CD4-positive, alpha-beta T cell (primary cell): ENCODE data around the gene THSD7A. TPM values are rescaled to one million over a fixed set of nuclear protein-coding genes. Genes with fewer than 3 reads are reported as not detected.

ENCODE experiments used
- ATAC-seq: fragments of 200-7000 bp; cut with Tn5 transposase; one replicate; pipeline ENCODE4 v1.10.0; 2022; ENCODE audit warnings: mild to moderate bottlenecking; ENCODE audit not compliant: poor library complexity
- CTCF ChIA-PET: fragments of 350-600 bp; sonication (Branson Sonifier 250); formaldehyde crosslinking; loops from one replicate; lab custom pipeline; 2021; ENCODE audit warnings: antibody characterized with exemption, inconsistent platforms; lab: Charles Lee
- POLR2A ChIA-PET: fragments of 350-600 bp; sonication (Branson Sonifier 250); formaldehyde crosslinking; loops from one replicate; lab custom pipeline; 2021; ENCODE audit warnings: antibody characterized with exemption, inconsistent platforms; lab: Charles Lee
- DNase-seq, 14 experiments: peaks; one replicate each; pipeline ENCODE4 v3.0.0-alpha.2; 2013 to 2020; ENCODE audit warnings: mixed read lengths in 2 of 14
- H3K27ac ChIP-seq, 2 donors: one replicate each; pipeline versions ENCODE4 v1.5.1 to v1.7.0; 2013; ENCODE audit warnings: low read length in 2 of 2, low read depth in 1 of 2, mild to moderate bottlenecking in 1 of 2
- H3K27me3 ChIP-seq, 2 experiments: 1 replicate in 1 of 2; 2 replicates in 1 of 2; pipeline versions ENCODE4 v1.6.1 to v1.7.0; 2013; ENCODE audit warnings: low read length in 2 of 2, control low read depth in 1 of 2, mild to moderate bottlenecking in 1 of 2, moderate library complexity in 1 of 2; ENCODE audit not compliant: insufficient read depth in 2 of 2, control insufficient read depth in 1 of 2
- H3K36me3 ChIP-seq: one replicate; pipeline ENCODE4 v1.6.1; 2013; ENCODE audit warnings: low read length, control low read depth; ENCODE audit not compliant: insufficient read depth
- H3K4me1 ChIP-seq: one replicate; pipeline ENCODE4 v1.6.1; 2013; ENCODE audit warnings: low read length, control low read depth; ENCODE audit not compliant: insufficient read depth
- H3K4me3 ChIP-seq: one replicate; pipeline ENCODE4 v1.5.1; 2013; ENCODE audit warnings: mild to moderate bottlenecking, low read length, moderate library complexity
- H3K9me3 ChIP-seq, 2 experiments: 1 replicate in 1 of 2; 2 replicates in 1 of 2; pipeline versions ENCODE4 v1.6.1 to v1.7.0; 2013; ENCODE audit warnings: low read length in 2 of 2, mild to moderate bottlenecking in 2 of 2, control low read depth in 1 of 2, moderate library complexity in 1 of 2; ENCODE audit not compliant: control insufficient read depth in 1 of 2, insufficient read depth in 1 of 2
- H3K27ac Mint-ChIP-seq: one replicate; pipeline ENCODE4 v1.8.0; 2020; ENCODE audit warnings: mixed read lengths
- H3K27me3 Mint-ChIP-seq: one replicate; pipeline ENCODE4 v1.8.0; 2021; ENCODE audit warnings: mixed read lengths
- H3K36me3 Mint-ChIP-seq: one replicate; pipeline ENCODE4 v1.8.0; 2021; ENCODE audit warnings: low read depth, mixed read lengths
- H3K4me1 Mint-ChIP-seq: one replicate; pipeline ENCODE4 v1.8.0; 2021; ENCODE audit warnings: low read depth, mixed read lengths
- H3K4me3 Mint-ChIP-seq: one replicate; pipeline ENCODE4 v1.8.0; 2020; ENCODE audit warnings: mild to moderate bottlenecking, mixed read lengths
- H3K9me3 Mint-ChIP-seq: one replicate; pipeline ENCODE4 v1.8.0; 2020; ENCODE audit warnings: mixed read lengths
- CTCF ChIP-seq: fragments of 200-600 bp; IDR thresholded peaks from one replicate; pipeline ENCODE4 v1.8.0; 2022; ENCODE audit warnings: antibody characterized with exemption, mild to moderate bottlenecking
- intact Hi-C, 2 experiments: fragments of 100-400 bp; cut with DNase I in 1 of 2; cut with micrococcal nuclease in 1 of 2; formaldehyde crosslinking; loops; one replicate each; pipeline versions ENCODE4 v1.15.1 to v1.9.0; 2023 to 2025; cut with DNase I, micrococcal nuclease
- total RNA-seq, 174 experiments: library from RNA in 2 of 174; stranded (reverse) in 2 of 174; gene quantifications; one replicate each; pipeline ENCODE4 v1.2.3 and lab custom pipeline; 2021 to 2026

THSD7A gene
- total RNA-seq, 2 experiments from 2014 or later = not detected

GRCh38 chr7:11749629-11750028 is 82.4 kb downstream of the THSD7A start:
- Histone ChIP-seq H3K27me3 (no peaks in the 10 kb centered on the region), H3K4me3 (no peak overlapping the region), H3K27ac (no peak overlapping the region), H3K4me1 (no peaks in the 10 kb centered on the region), H3K36me3 (no peaks in the 10 kb centered on the region), H3K9me3 (no peaks in the 10 kb centered on the region)
- no peaks in the 10 kb centered on the region for H3K4me1 Mint-ChIP-seq
- H3K9me3 Mint-ChIP-seq = no peaks in the 10 kb centered on the region
- ATAC-seq (no peak), DNase-seq (no peak)
- TF ChIP-seq CTCF = no peak
- ChIA-PET POLR2A (no interaction called here), CTCF (no interaction called here)
- no peak overlapping the region for H3K4me3 Mint-ChIP-seq
- H3K27ac Mint-ChIP-seq = no peak overlapping the region
- no peaks in the 10 kb centered on the region for H3K27me3 Mint-ChIP-seq
- H3K36me3 Mint-ChIP-seq = no peaks in the 10 kb centered on the region
- intact Hi-C loops = no loop called here

GRCh38 chr7:11748884-11749283 is 83.1 kb downstream of the THSD7A start:
- no peaks in the 10 kb centered on the region for H3K4me1 Mint-ChIP-seq
- ATAC-seq (no peak), DNase-seq (no peak)
- H3K9me3 Mint-ChIP-seq = no peaks in the 10 kb centered on the region
- no peak overlapping the region for H3K27ac Mint-ChIP-seq
- Histone ChIP-seq H3K27ac (no peak overlapping the region), H3K27me3 (no peaks in the 10 kb centered on the region), H3K4me1 (no peaks in the 10 kb centered on the region), H3K9me3 (no peaks in the 10 kb centered on the region), H3K4me3 (no peak overlapping the region), H3K36me3 (no peaks in the 10 kb centered on the region)
- no peaks in the 10 kb centered on the region for H3K36me3 Mint-ChIP-seq
- H3K27me3 Mint-ChIP-seq = no peaks in the 10 kb centered on the region
- intact Hi-C loops = no loop called here
- no peak overlapping the region for H3K4me3 Mint-ChIP-seq
- no peak for TF ChIP-seq CTCF
- ChIA-PET CTCF (no interaction called here), POLR2A (no interaction called here)

GRCh38 chr7:11747715-11748485 is 84.1 kb downstream of the THSD7A start:
- no peak for TF ChIP-seq CTCF
- Histone ChIP-seq H3K9me3 (no peaks in the 10 kb centered on the region), H3K4me1 (no peaks in the 10 kb centered on the region), H3K36me3 (no peaks in the 10 kb centered on the region), H3K4me3 (no peak overlapping the region), H3K27me3 (no peaks in the 10 kb centered on the region), H3K27ac (no peak overlapping the region)
- no peak overlapping the region for H3K4me3 Mint-ChIP-seq
- DNase-seq (no peak), ATAC-seq (no peak)
- no peaks in the 10 kb centered on the region for H3K9me3 Mint-ChIP-seq
- ChIA-PET CTCF (no interaction called here), POLR2A (no interaction called here)
- no peaks in the 10 kb centered on the region for H3K36me3 Mint-ChIP-seq
- no peak overlapping the region for H3K27ac Mint-ChIP-seq
- H3K27me3 Mint-ChIP-seq = no peaks in the 10 kb centered on the region
- intact Hi-C loops = no loop called here
- no peaks in the 10 kb centered on the region for H3K4me1 Mint-ChIP-seq
